ENCODE measurements around the gene KIF21B.

KIF21B gene

GRCh38 chr1:201020040-201020591 is 3.4 kb downstream of the KIF21B start:
- DNase-seq, result no peak

DNA sequence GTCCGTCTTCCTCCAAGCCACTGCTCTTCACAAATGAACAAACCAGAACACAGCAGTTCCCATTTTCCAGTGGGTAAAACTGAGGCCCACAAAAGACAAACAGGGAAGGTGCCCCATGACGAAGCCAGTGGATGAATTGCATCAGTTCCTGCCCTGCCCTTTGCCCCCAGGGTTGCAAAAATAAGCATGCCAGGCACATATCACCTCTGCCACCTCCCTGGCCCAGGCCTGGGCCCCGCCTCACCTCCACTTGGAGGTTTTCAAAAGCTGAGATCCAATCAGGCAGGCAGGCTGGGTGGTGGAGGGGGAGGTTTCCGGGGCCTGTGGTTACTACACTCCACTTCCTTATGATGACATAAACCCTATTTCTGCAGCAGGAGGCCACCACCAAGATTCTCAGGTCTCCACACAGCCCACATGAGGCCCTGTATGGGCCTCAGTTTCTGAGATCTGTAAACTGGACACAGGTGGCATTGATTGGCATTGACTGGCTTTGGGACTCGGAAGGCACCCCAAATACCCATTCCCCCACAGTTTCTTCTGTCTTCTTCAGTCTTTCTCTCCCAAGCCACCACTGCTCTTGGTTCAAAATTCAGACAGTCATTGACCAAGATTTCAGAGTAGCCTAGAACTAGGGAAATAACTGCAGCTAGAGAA is 4.1 kb downstream of the KIF21B start:
- peak; percentile 80 to 85 (median 81) for DNase-seq

DNA sequence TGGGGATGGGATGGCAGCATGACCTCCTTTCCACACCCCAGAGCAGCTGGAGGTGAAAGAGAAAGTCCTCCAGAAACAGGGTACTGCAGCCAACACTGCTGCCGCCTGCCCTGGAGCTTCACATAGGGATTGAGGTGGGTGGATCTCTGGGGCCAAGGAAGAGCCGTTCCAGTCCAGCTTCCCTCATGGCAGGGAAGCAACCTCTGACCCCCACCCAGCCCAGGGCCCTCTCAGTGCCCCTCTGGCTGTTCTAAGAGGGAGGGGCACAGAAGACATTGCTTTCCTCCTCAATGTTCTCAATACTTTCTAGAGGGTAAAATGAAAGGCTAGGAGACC is 5.7 kb downstream of the KIF21B start:
- no peak for DNase-seq

- no peak for DNase-seq
Measured at GRCh38 chr1:201016943-201017827, 6.3 kb downstream of the KIF21B start.

- peak; percentile 46 to 70 (median 50) for DNase-seq
Measured at GRCh38 chr1:201016211-201016651, 7.3 kb downstream of the KIF21B start.

DNA sequence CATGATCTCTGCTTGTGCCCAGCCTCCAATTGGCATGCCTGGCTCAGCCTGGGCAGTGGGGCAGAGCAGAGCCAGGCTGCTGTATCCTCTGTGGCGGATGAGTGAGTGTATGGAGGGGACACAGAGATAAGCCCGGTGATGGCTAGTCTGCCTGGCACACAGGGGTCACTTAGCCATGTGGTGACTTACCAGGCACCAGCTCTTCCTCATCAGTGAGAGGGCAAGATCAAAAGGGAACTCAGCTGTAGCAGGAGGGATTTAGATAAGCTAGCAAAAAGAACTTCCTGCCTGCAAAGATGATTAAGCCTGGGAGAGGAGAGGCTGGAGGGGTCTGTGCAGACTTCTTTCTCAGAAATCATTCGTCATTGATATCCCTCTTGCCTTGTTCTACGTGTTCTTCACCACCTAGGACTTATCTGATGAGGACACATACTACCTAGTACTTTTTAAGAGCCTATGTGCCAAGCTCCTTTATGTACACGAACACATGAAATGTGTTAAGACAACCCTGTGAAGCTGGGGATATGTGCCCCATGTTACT is 7.9 kb downstream of the KIF21B start:
- DNase-seq, result peak; percentile 59 to 75 (median 73)

- peak; percentile 55 to 83 (median 72) for DNase-seq
Measured at GRCh38 chr1:201014816-201015200, 8.7 kb downstream of the KIF21B start.

GRCh38 chr1:201013991-201014815 is 9.3 kb downstream of the KIF21B start:
- DNase-seq, result no peak

GRCh38 chr1:201013031-201013485 is 10.5 kb downstream of the KIF21B start:
- DNase-seq, result peak; percentile 80 to 83 (median 80)

GRCh38 chr1:201011616-201012015 is 11.9 kb downstream of the KIF21B start:
- no peak for DNase-seq

GRCh38 chr1:201009962-201010645 is 13.4 kb downstream of the KIF21B start:
- DNase-seq, result no peak

GRCh38 chr1:201008666-201009360 is 14.7 kb downstream of the KIF21B start:
- no peak for DNase-seq

DNA sequence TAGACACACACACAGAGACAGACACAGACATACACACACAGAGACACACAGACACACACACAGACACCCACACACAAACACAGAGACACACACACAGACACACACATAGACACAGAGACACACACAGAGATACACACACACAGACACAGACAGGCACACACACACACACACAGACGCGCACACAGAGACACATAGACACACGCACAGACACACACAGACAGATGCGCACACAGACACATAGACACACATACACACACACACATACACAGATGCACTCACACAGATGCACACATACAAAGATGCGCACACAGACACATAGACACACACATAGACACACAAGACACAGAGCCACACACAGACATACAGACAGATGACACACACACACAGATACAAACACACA is 16.0 kb downstream of the KIF21B start:
- no peak for DNase-seq

GRCh38 chr1:201006450-201006849 is 17.1 kb downstream of the KIF21B start:
- no peak for DNase-seq

DNA sequence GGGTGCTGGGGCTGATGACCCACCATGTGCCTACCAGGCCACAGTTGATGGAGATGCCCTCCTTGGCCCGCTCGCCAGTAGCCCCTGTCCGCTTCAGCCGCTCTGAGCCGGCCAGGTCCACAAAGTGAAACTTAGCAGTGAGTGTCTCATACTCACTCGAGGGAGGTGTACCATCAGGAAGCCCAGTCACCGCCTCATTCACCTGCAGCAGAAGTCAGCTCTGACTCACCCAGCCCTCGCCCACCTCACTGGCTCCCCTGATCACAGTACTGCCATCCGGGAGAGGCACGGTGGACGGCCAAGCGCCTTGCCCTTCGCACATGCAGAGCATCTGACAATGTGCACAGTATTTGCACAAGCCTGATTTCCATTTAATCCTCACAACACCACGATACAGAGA is 18.8 kb downstream of the KIF21B start:
- no peak for DNase-seq

- DNase-seq, result no peak
Measured at GRCh38 chr1:201004154-201004553, 19.4 kb downstream of the KIF21B start.

DNA sequence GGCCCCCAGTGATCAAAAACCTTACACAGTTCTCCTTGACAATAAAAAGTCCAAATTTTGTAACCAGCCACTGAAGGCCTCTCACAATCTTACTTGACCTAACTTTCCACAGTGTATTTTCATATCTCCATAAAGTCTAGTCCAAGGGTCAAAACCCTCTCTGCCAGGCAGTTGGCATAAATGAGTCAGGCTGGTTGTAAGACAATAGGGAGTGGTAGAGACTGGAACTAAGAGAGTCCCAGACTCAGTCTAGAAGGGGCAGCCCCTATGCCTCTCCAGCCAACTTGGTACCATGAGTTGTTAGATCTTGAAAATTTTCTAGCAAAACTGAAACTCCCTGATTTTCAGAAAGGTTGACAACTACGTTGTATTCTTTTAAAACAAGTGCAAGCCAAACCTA is 21.0 kb downstream of the KIF21B start:
- DNase-seq, result no peak

DNA sequence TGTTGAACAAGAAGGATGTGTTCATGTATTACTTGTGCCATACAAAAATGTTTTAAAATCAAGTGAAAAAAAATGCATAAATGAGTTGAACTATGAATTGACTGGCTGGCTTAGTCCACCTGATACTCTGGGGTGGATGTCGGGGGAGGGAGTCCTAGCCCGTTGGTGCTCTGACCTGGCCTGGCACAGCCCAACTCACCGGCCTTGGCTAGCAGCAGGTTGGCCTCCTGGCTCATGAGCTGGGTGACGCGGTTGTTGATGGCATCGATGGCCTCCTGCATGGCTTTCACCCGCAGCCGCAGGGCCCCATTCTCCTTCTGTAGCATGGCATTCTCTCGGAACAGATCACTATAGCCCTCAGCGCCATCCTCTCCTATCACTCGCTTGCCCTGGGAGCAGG is 21.6 kb downstream of the KIF21B start:
- no peak for DNase-seq

- no peak for DNase-seq
Measured at GRCh38 chr1:201000391-201000790, 23.1 kb downstream of the KIF21B start.

DNA sequence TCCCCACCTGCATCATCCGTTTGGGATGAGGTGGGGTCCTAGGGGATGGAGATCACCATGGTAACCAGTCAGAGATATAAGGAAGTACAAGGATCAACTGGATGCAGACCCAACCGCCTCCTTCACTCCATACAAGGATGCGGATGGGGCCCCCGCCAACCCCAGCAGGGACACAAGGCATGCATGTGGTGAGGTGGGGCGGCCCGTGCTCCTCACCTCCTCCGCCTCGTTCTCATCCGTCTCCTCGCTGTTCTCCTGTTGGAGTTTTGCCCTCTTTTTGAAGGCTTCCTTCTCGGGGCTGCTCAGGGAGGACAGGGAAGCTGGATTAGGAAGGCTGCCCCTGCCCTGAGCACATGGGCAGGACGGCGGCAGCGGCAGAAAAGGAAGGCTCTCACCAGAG is 23.8 kb downstream of the KIF21B start:
- no peak for DNase-seq

GRCh38 chr1:200998323-200998722 is 25.2 kb downstream of the KIF21B start:
- DNase-seq, result no peak

Measured in suppressor macrophage treated with lipopolysaccharide for 1 hour (primary cell).